Measurements from ENCODE around the gene SH3PXD2A. TPM values are rescaled to one million over a fixed set of nuclear protein-coding genes. Genes with fewer than 3 reads are reported as not detected.
A peak's percentile ranks its signal among the peaks of the same experiment; 100 is the strongest.

The SH3PXD2A gene
- total and polyA plus RNA-seq, 8 donors = 3.9 to 16.4 (median 8.0) TPM

DNA sequence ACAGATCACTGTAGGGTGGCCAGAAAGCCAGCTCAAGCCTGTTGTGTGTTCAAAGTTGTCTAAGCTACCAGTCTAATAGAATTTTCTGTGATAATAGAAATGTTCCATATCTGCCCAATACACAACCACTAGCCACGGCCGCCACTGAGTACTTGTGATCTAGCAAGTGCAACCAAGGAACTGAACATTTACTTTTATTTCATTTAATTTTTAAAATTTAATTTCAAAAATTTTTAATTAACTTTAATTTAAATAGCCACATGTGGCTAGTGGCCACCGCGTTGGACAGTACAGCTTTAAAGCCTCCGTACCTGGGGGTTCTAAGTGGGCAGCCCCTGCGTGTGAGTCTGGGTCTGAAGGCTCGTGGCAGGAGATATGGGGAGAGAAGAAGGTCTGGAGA is 60.4 kb downstream of the SH3PXD2A start:
- TF ChIP-seq CTCF (IDR thresholded peaks at IDR 0.05) = no peak
- FAIRE-seq (no peak), DNase-seq (no peak), ATAC-seq (no peak)
- Histone ChIP-seq H3K4me1 (peaks cover 13 to 27% (median 25%) of the 10 kb centered on the region in 3 donors), H3K27me3 (no peaks in the 10 kb centered on the region), H3K4me3 (no peak overlapping the region), H3K9me3 (no peaks in the 10 kb centered on the region), H3K36me3 (no peaks in the 10 kb centered on the region), H3K27ac (peak overlapping the region; percentile 64 to 79 (median 71))
- intact Hi-C loops (cut with DNase I) = no loop called here
- WGBS, 2 donors = 95% methylated on average over 7 of the region's 7 CpGs

GRCh38 chr10:103793920-103794883 is 61.2 kb downstream of the SH3PXD2A start:
- peaks cover 13 to 27% (median 25%) of the 10 kb centered on the region in 3 donors for H3K4me1 ChIP-seq
- peak in 5 of 6 donors; percentile 70 to 86 (median 78) for DNase-seq
- WGBS, 2 donors = 23 to 24% methylated on average over 13 of the region's 13 CpGs
- TF ChIP-seq CTCF (IDR thresholded peaks at IDR 0.05) = no peak
- H3K27me3 ChIP-seq = no peaks in the 10 kb centered on the region
- H3K36me3 ChIP-seq = no peaks in the 10 kb centered on the region
- peak overlapping the region; percentile 64 to 79 (median 71) for H3K27ac ChIP-seq
- peak; percentile 94 to 97 (median 95) for ATAC-seq
- no peaks in the 10 kb centered on the region for H3K9me3 ChIP-seq
- intact Hi-C loops (cut with DNase I) = no loop called here
- H3K4me3 ChIP-seq = no peak overlapping the region
- no peak for FAIRE-seq

DNA sequence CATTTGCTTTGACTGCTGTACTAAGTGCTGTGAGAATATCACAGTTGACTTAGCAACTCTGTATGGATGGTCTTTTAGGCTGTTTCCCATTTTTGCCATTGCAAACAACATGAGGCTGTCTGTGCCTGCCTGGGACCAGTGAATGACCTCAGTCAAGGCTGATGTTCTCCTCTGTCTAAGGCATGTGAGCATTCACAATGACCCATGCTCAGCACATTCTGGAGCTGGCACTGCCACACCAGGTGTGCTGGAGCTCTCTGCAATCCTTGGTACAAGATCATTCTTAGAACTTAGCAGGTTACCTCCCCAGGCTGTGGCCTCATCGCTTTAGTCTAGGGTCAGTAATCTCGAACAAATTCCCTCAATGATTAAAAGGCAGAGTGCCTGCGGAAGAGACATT is 61.9 kb downstream of the SH3PXD2A start:
- TF ChIP-seq CTCF (IDR thresholded peaks at IDR 0.05) = no peak
- H3K4me3 ChIP-seq = no peak overlapping the region
- FAIRE-seq (no peak), ATAC-seq (peak; percentile 10 to 24 (median 20)), DNase-seq (no peak)
- intact Hi-C loops (cut with DNase I) = no loop called here
- no peaks in the 10 kb centered on the region for H3K27me3 ChIP-seq
- 35 to 49% methylated on average over 3 of the region's 3 CpGs for WGBS, 2 donors
- no peaks in the 10 kb centered on the region for H3K9me3 ChIP-seq
- peak overlapping the region in 3 of 4 donors; percentile 0 to 79 (median 64) for H3K27ac ChIP-seq
- no peaks in the 10 kb centered on the region for H3K36me3 ChIP-seq
- peaks cover 13 to 27% (median 25%) of the 10 kb centered on the region in 3 donors for H3K4me1 ChIP-seq

GRCh38 chr10:103792547-103792946 is 62.8 kb downstream of the SH3PXD2A start:
- 92 to 97% methylated on average over 2 of the region's 2 CpGs for WGBS, 2 donors
- DNase-seq (no peak), FAIRE-seq (no peak), ATAC-seq (no peak)
- H3K27me3 ChIP-seq = no peaks in the 10 kb centered on the region
- H3K9me3 ChIP-seq = no peaks in the 10 kb centered on the region
- H3K27ac ChIP-seq = peak overlapping the region in 1 of 4 donors; percentile 18
- H3K4me1 ChIP-seq = peaks cover 13 to 27% (median 25%) of the 10 kb centered on the region in 3 donors
- TF ChIP-seq CTCF (IDR thresholded peaks at IDR 0.05) = no peak
- H3K4me3 ChIP-seq = no peak overlapping the region
- intact Hi-C loops (cut with DNase I) = no loop called here
- no peaks in the 10 kb centered on the region for H3K36me3 ChIP-seq

DNA sequence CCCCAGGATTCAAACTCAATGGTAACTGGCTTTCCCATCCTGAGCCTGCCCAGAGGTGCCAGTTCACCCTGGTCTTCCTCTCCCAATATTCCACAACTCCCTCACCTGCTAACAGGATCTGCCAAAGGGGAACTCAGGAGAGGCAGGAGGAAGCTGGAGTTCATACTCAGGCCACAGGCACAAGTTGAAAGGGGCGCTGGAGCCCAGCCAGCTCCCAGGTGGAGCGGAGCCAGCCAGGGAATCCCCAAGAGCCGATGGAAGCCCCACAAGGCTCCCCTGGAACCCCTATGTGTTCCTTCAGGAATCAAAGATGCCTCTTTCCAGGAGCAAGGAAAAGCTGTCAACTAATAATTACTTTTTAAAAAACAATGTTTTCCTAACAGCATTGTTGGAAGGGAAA is 63.5 kb downstream of the SH3PXD2A start:
- Histone ChIP-seq H3K27me3 (no peaks in the 10 kb centered on the region), H3K36me3 (no peaks in the 10 kb centered on the region), H3K4me1 (peaks cover 13 to 27% (median 25%) of the 10 kb centered on the region in 3 donors), H3K4me3 (no peak overlapping the region), H3K9me3 (no peaks in the 10 kb centered on the region), H3K27ac (peak overlapping the region in 1 of 4 donors; percentile 18)
- WGBS, 2 donors = 34 to 60% methylated on average over 3 of the region's 3 CpGs
- intact Hi-C loops (cut with DNase I) = no loop called here
- DNase-seq = peak in 1 of 6 donors; percentile 35
- FAIRE-seq = no peak
- no peak for TF ChIP-seq CTCF (IDR thresholded peaks at IDR 0.05)
- no peak for ATAC-seq

Data from pancreas (tissue), 10 donors.